AG04450 (cell line): Measurements from ENCODE around the gene ANTXRL. TPM values are rescaled to one million over a fixed set of nuclear protein-coding genes. Genes with fewer than 3 reads are reported as not detected.
"Not testable (repeated sequence)": the region's sequence is repeated elsewhere in the genome, so short reads cannot be mapped to it uniquely, and the experiment has no call there.

Experiments used
- CTCF ChIA-PET: fragments of 300-600, 350-600 bp; formaldehyde crosslinking; extraction: SDS; loops from one replicate; lab custom pipeline; 2022; ENCODE audit warnings: antibody characterized with exemption, inconsistent platforms; lab: Charles Lee
- POLR2A ChIA-PET: fragments of 350-600 bp; formaldehyde crosslinking; extraction: SDS; loops from one replicate; lab custom pipeline; 2021; ENCODE audit warnings: antibody characterized with exemption, inconsistent platforms; lab: Yijun Ruan, JAX
- DNase-seq: peaks from one replicate; pipeline ENCODE4 v3.0.0-alpha.2; 2011; ENCODE audit warnings: low read depth, low spot score
- H3K27ac ChIP-seq: one replicate; pipeline ENCODE4 v1.5.1; 2012; ENCODE audit warnings: low read depth, low read length, control low read depth
- H3K27me3 ChIP-seq: one replicate; pipeline ENCODE4 v1.6.0; 2012; ENCODE audit warnings: low read length; ENCODE audit not compliant: control insufficient read depth, insufficient read depth
- H3K4me3 ChIP-seq: 2 replicates; pipeline ENCODE4 v1.5.1; 2011; ENCODE audit warnings: mild to moderate bottlenecking, low read depth, low read length, control low read depth
- H3K9me3 ChIP-seq: 2 replicates; pipeline ENCODE4 v1.5.1; 2012; ENCODE audit warnings: low read length; ENCODE audit not compliant: control insufficient read depth, insufficient read depth
- CTCF ChIP-seq: IDR thresholded peaks from 2 replicates; pipeline ENCODE4 v1.5.1; 2011; ENCODE audit warnings: low read depth, low read length, control low read depth, inconsistent platforms
- polyA plus RNA-seq: library from polyadenylated mRNA; depleted of rRNA; stranded (reverse); fragments of >200 nt; gene quantifications from 2 replicates; pipeline ENCODE4 v1.2.3, GENCODE V29; 2011

Gene ANTXRL
- polyA plus RNA-seq, 1 experiment: not detected

GRCh38 chr10:46248651-46249146, 38.1 kb upstream of the ANTXRL start:
- Histone ChIP-seq H3K9me3 (no peaks in the 10 kb centered on the region; the same call in 1 of the 2 replicates), H3K4me3 (no peak overlapping the region), H3K27me3 (peaks cover 7% of the 10 kb centered on the region), H3K27ac (no peak overlapping the region)
- no peak for TF ChIP-seq CTCF
- DNase-seq: no peak
- ChIA-PET CTCF (no interaction called here), POLR2A (no interaction called here)

GRCh38 chr10:46249617-46250344, 37.0 kb upstream of the ANTXRL start:
- H3K9me3 ChIP-seq, H3K27me3 ChIP-seq, POLR2A ChIA-PET, DNase-seq, H3K27ac ChIP-seq, H3K4me3 ChIP-seq: not testable (repeated sequence)
- CTCF ChIA-PET: interaction anchor here (0.7 kb wide), 1 partner anchor 15 kb away, joined by 3 read pairs; no protein-coding TSS in a partner anchor

- no peak overlapping the region for H3K27ac ChIP-seq
- CTCF ChIA-PET: interaction anchor here (0.7 kb wide), 1 partner anchor 16 kb away, joined by 3 read pairs; no protein-coding TSS in a partner anchor
- TF ChIP-seq CTCF: no peak
- H3K27me3 ChIP-seq: peaks cover 7% of the 10 kb centered on the region
- no peak for DNase-seq
- H3K4me3 ChIP-seq: no peak overlapping the region
- H3K9me3 ChIP-seq: no peaks in the 10 kb centered on the region; the same call in 1 of the 2 replicates
- POLR2A ChIA-PET: no interaction called here
Observed at GRCh38 chr10:46250481-46250880, 36.3 kb upstream of the ANTXRL start.

GRCh38 chr10:46250898-46251856, 35.6 kb upstream of the ANTXRL start:
- Histone ChIP-seq H3K27ac (no peak overlapping the region), H3K4me3 (no peak overlapping the region), H3K27me3 (peaks cover 5% of the 10 kb centered on the region), H3K9me3 (no peaks in the 10 kb centered on the region; the same call in 1 of the 2 replicates)
- TF ChIP-seq CTCF: no peak
- POLR2A ChIA-PET: interaction anchor here (0.6 kb wide), 1 partner anchor 121 kb away, joined by 3 read pairs; no protein-coding TSS in a partner anchor
- no peak for DNase-seq
- CTCF ChIA-PET: no interaction called here
